Pulmonary artery endothelial cell (primary cell): ENCODE results near the gene MCRIP1. TPM values are rescaled to one million over a fixed set of nuclear protein-coding genes. Genes with fewer than 3 reads are reported as not detected.
"Not testable (repeated sequence)": the region's sequence is repeated elsewhere in the genome, so short reads cannot be mapped to it uniquely, and the experiment has no call there.

Experiments
- DNase-seq: peaks from one replicate; pipeline ENCODE4 v3.0.0-alpha.2; 2011; ENCODE audit warnings: low read depth, low spot score
- total RNA-seq: library from RNA; depleted of rRNA; stranded (reverse); fragments of >200 nt; gene quantifications from 2 replicates; pipeline ENCODE4 v1.2.3, GENCODE V29; 2014

The MCRIP1 gene
- total RNA-seq, 1 donor from 2014 or later = 149 TPM

- no peak for DNase-seq
Observed at GRCh38 chr17:81841866-81842265, 8.8 kb upstream of the MCRIP1 start.

GRCh38 chr17:81840826-81841778 is 8.0 kb upstream of the MCRIP1 start:
- DNase-seq = no peak

- not testable (repeated sequence) for DNase-seq
Observed at GRCh38 chr17:81840059-81840458, 7.0 kb upstream of the MCRIP1 start.

GRCh38 chr17:81839301-81839700 is 6.2 kb upstream of the MCRIP1 start:
- DNase-seq = no peak

- DNase-seq = no peak
Observed at GRCh38 chr17:81838753-81839255, 5.7 kb upstream of the MCRIP1 start.

GRCh38 chr17:81837641-81838040 is 4.5 kb upstream of the MCRIP1 start:
- DNase-seq = no peak

- no peak for DNase-seq
Observed at GRCh38 chr17:81834831-81835267, 1.8 kb upstream of the MCRIP1 start, which contains the start of gene PPP1R27. TSS of gene PPP1R27 (minus strand) at chr17:81835050. CDS start at chr17:81834953, 97 bp downstream.

- no peak for DNase-seq
Observed at GRCh38 chr17:81833921-81834830, 1.1 kb upstream of the MCRIP1 start.

GRCh38 chr17:81832608-81833159 is 407 bp downstream of the MCRIP1 start:
- DNase-seq = no peak

GRCh38 chr17:81831957-81832607 is 1.0 kb downstream of the MCRIP1 start:
- no peak for DNase-seq

GRCh38 chr17:81831563-81831956 is 1.5 kb downstream of the MCRIP1 start:
- DNase-seq = no peak

- no peak for DNase-seq
Observed at GRCh38 chr17:81829858-81830257, 3.2 kb downstream of the MCRIP1 start.

GRCh38 chr17:81828656-81829055 is 4.4 kb downstream of the MCRIP1 start:
- no peak for DNase-seq

GRCh38 chr17:81825841-81826466 is 7.1 kb downstream of the MCRIP1 start:
- no peak for DNase-seq

GRCh38 chr17:81824595-81824994 is 8.5 kb downstream of the MCRIP1 start:
- DNase-seq = no peak

- DNase-seq = no peak
Observed at GRCh38 chr17:81823820-81824550, 9.1 kb downstream of the MCRIP1 start.

GRCh38 chr17:81822996-81823819 is 9.9 kb downstream of the MCRIP1 start:
- no peak for DNase-seq

- DNase-seq = no peak
Observed at GRCh38 chr17:81822312-81822637, 10.8 kb downstream of the MCRIP1 start.
